ENCODE results near the gene PLXNA4. TPM values are rescaled to one million over a fixed set of nuclear protein-coding genes. Genes with fewer than 3 reads are reported as not detected.

The PLXNA4 gene
- total RNA-seq, 1 experiment from 2014 or later: 0.02 TPM

DNA sequence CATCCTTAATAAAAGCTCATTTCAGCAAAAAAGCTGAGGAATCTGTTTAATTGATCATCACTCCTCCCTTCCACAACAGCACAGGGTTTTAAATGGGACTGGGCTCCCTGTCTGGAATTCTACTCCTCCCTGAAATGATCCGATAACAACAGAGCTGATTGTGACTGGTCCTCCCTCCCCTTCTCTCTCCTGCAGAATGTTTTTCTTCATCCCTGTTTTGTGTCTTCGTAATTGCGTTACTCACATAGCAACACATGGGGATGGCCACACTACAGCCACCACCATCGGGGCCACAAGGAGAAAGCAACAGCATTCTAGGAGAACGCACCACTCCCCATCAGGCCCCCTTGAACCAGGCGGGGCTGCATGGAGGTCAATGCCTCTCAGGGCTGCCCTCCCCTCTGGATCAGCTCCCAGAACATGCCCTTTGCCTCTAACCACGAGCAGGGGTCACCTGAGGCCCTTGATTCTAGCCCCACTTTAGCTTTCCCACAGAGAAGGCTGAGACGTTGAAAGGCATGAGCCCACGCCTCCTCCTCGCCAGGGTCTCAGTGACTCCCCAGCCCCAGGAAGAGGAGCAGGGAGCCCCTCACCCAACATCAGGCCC is 152.6 kb downstream of the PLXNA4 start:
- DNase-seq (ENCODE audit: extremely low read depth, low read depth): no peak

DNA sequence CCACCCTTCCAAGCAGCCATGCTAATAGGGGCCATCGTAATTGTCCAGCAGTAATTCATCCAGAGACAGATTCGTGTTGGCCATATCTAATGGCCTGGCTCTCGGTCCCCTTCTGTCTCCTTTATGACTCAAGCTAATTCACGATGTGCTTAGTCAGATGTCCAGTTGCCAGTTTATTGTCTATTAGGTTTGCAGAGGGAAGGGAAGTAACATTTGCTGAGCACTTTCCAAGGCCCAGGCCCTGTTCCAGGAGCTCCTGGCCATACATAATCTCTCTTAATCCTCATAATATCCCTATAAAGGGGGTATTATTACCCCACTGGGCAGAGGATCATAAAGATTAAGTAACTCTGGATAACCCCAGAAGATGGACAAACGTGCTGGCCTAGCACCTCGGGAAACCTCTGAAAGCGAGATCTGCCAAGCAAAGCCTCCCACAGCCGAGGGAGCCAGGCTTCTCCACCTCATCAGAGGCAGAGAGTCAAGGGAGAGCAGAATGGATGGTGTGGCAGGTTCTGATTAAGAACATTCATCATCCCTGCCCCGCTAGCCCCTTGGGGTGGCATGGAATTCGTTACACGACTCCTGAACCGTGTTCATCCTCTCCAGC is 153.7 kb downstream of the PLXNA4 start:
- no peak for DNase-seq (ENCODE audit: extremely low read depth, low read depth)

DNA sequence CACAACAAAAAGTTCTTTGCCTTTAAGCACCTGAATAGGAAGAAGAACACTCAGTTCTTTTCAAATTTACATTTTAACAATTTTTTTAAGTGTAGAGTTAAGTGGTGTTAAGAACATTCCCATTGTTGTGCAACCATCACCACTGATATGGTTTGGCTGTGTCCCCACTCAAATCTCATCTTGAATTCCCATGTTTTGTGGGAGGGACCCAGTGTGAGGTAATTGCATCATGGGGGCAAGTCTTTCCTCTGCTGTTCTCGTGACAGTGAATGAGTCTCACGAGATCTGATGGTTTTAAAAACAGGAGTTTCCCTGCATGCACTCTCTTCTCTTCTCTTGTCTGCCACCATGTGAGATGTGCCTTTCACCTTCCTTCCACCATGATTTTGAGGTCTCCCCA is 155.7 kb downstream of the PLXNA4 start:
- no peak for DNase-seq (ENCODE audit: extremely low read depth, low read depth)

DNA sequence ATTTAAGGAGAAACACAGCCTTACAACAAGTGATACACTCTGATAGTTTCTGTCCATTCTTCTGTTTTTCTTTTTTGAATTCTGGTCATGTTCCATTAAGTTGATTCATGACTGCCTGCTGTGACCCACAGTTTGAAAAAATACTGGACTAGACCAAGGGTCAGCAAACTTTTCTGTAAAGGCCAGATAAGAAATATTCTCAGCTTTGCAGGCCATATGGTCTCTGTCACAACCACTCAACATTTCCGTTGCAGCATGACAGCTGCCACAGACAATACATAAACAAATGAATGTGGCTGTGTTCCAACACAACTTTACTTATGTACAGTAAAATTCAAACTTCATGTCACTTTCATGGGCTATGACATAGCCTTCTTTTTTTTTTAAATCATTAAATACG is 156.7 kb downstream of the PLXNA4 start:
- no peak for DNase-seq (ENCODE audit: extremely low read depth, low read depth)

DNA sequence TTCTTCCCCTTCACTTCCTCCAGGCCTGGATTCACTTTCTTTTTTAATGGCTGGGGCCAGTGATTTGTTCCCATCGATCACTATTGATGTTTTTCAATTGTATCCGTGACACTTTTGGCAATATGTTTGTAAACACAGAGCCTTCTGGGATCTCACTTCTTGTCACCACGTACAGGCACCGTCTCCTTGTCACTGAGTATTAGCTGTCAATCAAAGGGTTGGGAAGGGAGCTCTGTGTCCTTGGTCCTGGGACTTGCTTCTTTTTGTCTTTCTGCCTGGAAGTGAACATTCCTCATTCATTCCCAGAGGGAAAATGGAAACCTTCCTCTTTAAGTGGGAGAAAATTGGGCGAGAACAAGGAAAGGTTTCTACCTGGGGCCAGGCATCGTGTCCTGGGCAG is 157.4 kb downstream of the PLXNA4 start:
- DNase-seq (ENCODE audit: extremely low read depth, low read depth): no peak

DNA sequence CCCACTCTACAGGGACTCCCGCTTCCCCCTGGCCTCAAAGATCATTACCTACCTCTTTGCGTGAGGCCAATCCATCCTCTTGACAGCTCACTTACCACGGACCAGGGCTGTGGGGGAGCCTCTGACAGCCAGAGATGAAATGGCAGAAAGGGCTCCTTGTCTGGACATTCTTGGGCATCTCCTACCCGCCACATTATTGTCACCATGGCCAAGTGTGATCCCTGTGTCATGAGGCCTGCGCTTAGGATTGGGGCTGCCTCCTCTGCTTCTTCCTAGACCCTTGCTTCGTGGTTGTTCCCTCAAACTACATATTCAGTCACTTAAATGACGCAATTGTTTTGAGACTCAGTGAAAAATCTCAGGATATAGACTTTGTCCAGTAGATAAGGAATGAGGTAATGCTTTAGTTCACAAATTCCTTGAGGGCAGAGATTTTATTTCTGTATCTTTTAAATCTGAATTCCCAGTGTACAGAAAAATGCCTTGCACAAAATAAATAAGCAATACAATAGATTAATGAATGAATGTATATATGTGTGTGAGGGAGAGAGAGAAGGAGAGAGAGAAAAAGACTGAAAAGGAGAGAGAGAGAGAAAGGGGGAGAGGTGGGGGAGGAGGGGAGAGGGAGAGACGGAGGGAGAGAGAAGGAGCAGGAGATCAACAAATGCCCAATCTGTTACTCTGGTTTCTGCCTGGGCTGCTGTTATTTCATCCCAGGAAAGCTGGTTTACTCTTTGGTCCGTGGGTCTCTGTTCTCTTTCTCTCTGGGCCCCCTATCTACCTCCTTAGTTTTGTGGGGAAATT is 159.0 kb downstream of the PLXNA4 start:
- DNase-seq (ENCODE audit: extremely low read depth, low read depth): no peak

DNA sequence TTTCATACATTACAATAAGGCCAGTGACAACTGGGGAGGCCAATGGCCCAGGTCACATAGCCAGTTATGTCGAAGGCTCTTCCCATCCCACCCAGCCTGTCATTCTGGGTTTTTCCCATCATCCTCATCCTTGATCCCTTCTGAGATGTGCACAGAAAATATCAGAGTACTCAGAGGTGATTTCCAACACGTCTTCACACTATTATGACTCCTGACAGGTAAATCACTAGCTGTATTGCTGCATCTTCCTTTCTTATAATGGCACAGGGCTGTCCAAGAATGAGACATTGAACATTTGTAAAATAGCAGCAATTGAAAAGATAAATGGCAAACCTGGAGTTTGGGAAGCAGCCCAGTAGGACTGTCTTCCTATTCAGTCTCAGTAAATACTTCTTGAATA is 159.9 kb downstream of the PLXNA4 start:
- DNase-seq (ENCODE audit: extremely low read depth, low read depth): no peak

DNA sequence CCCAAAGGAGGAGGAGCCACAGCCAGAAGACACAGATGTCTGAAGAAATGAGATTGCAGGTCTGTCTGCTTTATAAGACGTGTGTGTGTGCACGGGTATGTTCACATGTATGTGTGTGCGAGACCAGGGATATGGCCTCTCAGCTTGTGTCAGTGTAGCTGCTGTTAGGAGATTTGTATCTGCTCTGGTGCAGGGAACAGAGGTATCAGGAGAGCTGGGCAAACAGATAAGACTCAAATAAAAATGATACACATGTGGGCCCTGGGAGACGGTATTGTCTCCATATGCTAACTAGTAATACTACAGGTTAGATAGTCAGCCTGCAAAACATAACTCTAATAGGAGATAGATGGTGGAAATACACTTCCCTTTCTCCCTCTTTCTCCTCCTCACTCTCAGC is 161.0 kb downstream of the PLXNA4 start:
- DNase-seq (ENCODE audit: extremely low read depth, low read depth): no peak

DNA sequence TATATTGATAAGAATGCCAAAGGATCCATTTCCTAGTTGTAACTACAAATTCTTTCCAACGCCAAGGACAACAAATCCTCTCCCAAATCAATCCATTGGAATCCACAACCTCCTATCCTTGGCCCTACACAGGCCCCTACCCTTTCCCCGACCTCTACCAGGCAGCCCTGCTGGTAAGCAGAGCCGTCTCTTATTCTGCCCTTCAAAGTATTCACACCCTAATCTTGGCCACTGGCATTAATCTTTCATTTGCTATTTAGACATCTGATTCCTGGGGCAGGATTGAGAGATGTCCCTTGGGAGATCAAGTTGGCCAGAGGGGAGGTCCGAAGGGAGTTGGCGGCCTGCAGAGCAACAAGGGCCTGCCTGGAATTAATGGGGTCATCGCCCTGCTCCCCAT is 161.4 kb downstream of the PLXNA4 start:
- DNase-seq (ENCODE audit: extremely low read depth, low read depth): no peak

DNA sequence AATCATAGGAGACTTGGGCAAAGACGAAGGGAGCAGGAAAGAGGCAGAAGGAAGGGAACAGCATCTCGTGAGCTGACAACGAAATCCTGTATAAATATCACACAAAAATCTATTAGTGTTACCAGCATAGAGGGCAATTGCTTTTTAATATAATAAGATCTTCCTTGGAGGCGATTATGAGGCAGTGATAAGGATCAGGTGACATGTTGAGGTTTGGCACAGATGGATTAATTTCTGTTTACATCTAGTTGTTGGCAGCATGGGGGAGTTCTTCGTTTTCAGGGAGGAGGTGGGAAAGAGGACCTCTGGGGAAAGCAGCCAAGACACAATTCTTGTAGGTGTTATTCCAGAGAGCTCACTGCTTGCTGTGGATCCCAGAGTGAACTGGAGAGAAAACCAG is 163.8 kb downstream of the PLXNA4 start:
- no peak for DNase-seq (ENCODE audit: extremely low read depth, low read depth)

DNA sequence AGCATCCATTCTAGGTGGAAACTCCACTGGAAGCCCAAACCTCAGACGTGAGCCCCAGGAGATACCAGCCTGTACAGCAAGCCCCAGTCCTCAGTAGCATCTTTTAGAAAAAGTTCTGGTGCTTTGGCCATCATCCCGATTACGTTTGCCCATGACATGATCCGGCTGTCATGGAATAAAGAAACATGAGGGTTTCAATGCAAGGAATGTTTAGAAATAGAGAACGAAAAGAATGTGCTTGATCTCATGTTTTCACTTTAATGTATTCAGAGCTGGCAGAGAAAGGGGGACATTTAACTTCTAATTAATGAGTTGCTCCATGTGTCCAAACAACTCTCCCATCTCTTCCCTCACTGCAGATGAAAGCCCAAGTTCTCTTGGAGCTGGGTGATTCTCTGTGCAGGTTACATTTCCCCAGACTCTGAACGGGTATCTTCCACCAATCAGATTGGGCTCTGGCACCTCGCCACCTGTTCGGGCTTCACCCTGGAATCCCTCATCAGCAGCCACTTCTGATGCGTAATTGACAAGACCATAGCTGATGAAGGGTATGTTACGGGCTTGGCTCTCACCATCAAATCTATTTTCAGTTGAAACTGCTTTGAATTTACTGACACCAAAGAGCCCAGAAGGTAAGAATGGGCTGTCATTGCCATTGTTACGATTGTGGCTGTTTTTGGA is 165.3 kb downstream of the PLXNA4 start:
- DNase-seq (ENCODE audit: extremely low read depth, low read depth): no peak

DNA sequence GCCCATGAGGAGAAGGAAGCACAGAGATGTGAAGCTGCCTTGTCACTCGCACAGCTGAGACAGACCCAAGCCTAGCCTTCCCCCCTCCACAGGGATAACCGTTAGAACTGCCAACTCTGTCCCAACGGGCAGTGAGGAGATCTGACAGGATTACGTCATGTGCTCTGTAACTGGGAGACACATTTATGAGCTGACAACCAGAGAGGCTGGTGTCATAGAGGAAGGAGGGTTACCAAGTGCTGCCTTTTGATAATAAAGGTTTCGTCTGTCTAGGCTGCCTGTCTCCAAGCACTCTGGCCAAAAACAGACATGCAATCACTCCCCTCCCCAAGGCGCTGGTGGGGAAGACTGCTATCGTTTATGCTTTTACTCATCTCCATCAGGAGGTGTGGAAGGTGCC is 165.9 kb downstream of the PLXNA4 start:
- DNase-seq (ENCODE audit: extremely low read depth, low read depth): no peak

DNA sequence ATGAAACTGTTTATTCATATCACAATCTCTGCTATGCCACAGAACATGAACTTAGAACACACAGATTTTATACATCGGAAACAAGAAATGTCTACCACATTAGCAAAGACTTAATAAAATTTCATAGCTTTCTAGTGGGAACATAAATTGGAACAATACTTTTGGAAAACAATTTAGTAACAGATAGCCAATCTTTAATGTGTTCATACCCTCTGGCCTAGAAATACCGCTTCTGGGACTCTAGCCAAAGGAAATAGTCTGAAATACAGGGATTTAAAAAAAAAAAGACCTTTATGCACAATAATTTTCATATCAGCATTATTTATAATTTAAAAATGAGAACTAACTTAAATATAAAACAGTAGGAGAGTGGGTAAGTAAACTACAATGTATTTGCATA is 168.5 kb downstream of the PLXNA4 start:
- DNase-seq (ENCODE audit: extremely low read depth, low read depth): no peak

DNA sequence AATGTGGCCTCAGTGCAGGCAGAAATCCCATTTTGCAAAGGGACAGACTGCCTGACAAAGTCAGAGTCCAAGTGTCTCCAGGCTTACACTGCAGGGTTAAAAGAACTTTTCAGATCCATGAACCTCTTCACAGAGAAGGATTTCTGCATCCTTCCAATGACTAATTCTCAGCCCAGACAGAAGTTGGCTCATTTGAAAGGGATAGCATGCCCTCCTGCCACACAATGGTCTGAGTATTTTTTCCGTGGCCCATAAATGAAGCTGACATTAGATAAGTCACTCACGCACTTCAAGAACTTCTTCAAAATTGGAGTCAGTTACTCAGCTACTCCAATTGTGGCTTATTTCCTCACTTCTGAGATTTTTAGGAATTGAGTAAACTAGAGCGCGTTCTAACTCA is 170.2 kb downstream of the PLXNA4 start:
- no peak for DNase-seq (ENCODE audit: extremely low read depth, low read depth)

DNA sequence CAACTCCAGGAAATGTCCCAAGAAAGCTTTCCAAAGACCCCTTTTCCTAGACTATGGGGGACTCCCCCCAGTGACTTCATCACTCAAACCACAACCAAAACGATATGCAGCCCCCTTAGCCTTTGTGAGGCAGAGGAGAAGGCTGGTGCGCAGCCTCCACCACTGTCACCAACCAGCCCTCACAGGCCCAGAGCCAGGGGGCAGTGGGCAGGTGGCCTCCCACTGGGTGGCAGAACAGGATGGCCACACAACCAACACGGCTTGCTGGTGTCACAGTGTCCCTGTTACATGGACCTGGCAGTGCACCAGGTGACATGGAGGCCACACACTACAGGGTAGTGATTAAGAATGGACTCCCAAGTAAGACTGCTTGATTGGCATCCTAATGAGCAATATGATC is 172.0 kb downstream of the PLXNA4 start:
- DNase-seq (ENCODE audit: extremely low read depth, low read depth): no peak

DNA sequence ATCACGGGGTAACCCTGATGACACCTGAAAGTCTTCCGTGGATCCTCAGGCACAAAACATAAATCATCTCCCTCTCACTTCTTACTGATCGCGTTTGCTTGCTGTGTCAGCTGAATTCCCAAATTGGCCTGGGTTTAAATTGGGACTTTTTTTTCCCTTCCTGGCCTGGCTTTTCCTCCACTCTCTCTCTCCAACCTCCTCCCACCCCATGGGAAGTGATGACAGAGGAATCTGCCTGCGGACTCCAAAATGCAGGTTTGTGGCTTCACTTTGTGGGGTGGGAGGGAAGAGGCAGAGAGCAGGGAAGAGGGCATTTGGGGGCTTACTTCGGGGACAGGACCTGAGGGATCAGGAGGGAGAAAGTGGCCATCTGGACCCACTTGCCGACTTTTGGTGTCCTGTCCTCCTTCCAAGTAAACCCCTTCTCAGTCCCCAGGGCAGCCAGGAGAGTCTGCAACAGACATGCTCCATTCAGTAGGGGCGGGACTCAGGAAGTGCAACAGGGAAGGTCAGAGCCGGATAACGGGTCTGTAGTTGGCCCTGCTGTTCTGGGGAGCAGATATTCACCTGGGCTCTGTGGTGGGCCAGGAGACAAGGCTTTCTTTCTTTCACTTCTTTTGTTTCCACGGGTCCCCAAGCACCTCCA is 172.7 kb downstream of the PLXNA4 start:
- no peak for DNase-seq (ENCODE audit: extremely low read depth, low read depth)

DNA sequence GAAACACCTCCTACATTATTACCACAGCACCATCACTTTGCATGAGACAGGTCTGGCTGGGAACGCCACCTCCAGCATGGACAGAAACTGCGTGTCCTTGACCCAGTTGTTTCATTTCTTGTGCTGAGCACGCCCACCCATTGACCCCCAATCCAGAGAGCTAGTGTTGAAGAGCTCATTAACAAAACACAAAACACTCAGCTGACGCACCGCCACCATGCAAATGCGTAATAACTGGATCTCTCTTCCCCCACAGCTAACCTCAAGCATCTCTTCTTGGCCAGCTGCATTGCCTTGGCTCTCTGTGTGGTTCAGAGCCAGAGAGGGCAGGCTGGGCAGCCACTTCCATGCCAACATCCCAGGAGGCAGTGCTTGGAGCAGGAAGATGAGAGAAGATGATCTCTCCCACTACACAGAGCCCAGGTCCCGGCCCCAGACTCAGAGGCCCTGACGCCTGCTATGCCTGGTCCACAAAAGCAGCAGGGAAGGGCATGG is 173.5 kb downstream of the PLXNA4 start:
- no peak for DNase-seq (ENCODE audit: extremely low read depth, low read depth)

DNA sequence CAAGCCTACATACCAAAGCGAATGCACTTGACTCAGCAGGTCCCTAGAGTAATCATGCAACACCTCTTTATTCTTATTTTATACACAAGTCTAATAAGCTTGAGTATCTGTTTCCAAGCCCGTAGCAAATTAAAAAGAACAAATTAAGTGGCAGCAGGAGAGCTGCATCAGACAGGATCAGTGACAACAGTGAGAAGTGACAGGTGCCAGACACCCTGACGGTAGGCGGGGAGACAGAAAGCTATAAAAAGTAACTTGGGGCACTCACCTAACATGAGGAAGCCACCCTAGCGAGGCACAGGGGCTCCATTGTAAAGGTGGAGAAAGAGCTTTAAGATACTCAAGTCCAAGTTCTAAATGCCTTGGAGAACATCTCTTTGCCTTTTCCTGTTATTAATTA is 174.2 kb downstream of the PLXNA4 start:
- DNase-seq (ENCODE audit: extremely low read depth, low read depth): no peak

DNA sequence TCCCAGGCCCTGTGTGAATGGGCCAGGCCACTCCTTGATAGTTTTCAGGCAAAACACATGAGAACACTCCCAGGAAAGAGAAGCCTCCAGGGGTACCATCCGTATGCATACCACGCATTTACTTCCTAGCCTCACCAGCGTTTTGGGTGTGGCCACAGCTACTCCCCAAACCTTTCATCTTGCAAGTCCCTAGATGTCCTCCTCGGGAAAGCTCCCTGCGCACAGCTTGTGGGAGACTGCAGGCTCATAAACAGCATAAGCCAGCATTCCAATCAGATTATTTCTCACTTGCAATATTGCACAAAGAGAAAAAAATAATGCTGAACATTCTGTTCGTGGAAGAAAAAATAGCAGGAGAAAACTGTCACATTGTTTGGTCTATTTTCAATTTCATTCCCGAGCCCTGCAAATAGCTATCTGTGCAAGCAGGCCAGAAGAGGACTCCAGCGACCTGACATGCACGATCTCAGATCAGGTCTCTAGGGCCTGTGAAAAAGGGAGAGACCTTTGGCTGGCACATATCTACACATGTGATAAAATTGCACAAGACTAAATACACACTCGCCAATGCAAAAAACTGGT is 175.6 kb downstream of the PLXNA4 start:
- DNase-seq (ENCODE audit: extremely low read depth, low read depth): no peak

DNA sequence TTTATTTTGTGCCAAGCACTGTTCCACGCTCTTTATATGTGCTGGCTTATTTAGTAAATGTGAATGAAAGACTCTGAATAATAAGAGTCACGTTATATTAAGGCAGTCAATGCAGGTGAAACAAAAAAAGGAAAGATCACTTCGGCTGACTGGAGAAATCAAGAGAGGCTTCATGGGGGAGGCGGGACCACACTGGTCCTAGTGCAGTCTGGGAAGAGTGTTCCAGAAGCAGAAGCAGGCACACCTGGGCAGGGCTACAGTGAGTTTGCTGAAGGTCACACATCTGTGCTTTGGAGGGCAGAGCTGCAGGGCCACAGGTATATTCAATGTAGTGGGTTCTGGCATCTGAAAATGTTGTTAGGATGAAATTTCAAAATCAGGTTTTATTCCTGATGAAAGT is 176.9 kb downstream of the PLXNA4 start:
- no peak for DNase-seq (ENCODE audit: extremely low read depth, low read depth)
